Measurements from ENCODE around the gene MIOS.
"Not testable (repeated sequence)": the region's sequence is repeated elsewhere in the genome, so short reads cannot be mapped to it uniquely, and the experiment has no call there.

The MIOS gene

DNA sequence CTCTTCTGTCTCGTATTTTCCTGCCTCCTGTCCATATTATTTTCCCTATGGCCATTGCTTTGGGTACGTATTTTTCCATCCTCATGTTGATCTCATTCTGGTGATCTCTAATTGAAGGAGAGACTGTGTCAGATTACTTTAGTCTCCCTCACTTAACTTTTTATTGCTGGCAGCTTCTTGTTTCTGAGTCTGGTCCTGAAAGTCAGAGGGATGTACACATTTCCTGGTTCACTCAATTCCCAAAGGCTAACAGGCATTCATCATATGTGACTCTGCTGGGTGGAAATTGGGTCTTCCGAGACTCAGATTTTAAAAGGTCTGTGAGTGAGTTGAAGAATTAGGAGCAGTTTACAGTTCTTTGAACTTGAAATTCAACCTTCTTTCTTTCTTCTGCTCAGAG lies 84.8 kb downstream of the MIOS start:
- H2AFZ ChIP-seq (ENCODE audit: low read depth) = no peak overlapping the region
- H3K4me1 ChIP-seq (ENCODE audit: low read depth, poor library complexity, severe bottlenecking) = peaks cover 21% of the 10 kb centered on the region
- no peak overlapping the region for H3K27ac ChIP-seq
- 0 out of 2 replicates have a peak overlapping the region, but pooled peaks have one; percentile 10 for H3K4me2 ChIP-seq
- H3K79me2 ChIP-seq (ENCODE audit: insufficient read depth, low read depth) = no peaks in the 10 kb centered on the region
- no peaks in the 10 kb centered on the region for H3K36me3 ChIP-seq (ENCODE audit: insufficient read depth)
- H4K20me1 ChIP-seq (ENCODE audit: insufficient read depth) = no peaks in the 10 kb centered on the region
- no peaks in the 10 kb centered on the region for H3K27me3 ChIP-seq (ENCODE audit: insufficient read depth, low read depth)
- no peak overlapping the region for H3K9ac ChIP-seq
- H3K4me3 ChIP-seq (IDR thresholded peaks at IDR 0.05; ENCODE audit: insufficient read depth, low read depth, low read length) = no peak overlapping the region
- TF ChIP-seq, protein P1, sequence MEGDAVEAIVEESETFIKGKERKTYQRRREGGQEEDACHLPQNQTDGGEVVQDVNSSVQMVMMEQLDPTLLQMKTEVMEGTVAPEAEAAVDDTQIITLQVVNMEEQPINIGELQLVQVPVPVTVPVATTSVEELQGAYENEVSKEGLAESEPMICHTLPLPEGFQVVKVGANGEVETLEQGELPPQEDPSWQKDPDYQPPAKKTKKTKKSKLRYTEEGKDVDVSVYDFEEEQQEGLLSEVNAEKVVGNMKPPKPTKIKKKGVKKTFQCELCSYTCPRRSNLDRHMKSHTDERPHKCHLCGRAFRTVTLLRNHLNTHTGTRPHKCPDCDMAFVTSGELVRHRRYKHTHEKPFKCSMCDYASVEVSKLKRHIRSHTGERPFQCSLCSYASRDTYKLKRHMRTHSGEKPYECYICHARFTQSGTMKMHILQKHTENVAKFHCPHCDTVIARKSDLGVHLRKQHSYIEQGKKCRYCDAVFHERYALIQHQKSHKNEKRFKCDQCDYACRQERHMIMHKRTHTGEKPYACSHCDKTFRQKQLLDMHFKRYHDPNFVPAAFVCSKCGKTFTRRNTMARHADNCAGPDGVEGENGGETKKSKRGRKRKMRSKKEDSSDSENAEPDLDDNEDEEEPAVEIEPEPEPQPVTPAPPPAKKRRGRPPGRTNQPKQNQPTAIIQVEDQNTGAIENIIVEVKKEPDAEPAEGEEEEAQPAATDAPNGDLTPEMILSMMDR (conservative IDR thresholded peaks at IDR 0.05; ENCODE audit: low read depth, low read length) = no peak

DNA sequence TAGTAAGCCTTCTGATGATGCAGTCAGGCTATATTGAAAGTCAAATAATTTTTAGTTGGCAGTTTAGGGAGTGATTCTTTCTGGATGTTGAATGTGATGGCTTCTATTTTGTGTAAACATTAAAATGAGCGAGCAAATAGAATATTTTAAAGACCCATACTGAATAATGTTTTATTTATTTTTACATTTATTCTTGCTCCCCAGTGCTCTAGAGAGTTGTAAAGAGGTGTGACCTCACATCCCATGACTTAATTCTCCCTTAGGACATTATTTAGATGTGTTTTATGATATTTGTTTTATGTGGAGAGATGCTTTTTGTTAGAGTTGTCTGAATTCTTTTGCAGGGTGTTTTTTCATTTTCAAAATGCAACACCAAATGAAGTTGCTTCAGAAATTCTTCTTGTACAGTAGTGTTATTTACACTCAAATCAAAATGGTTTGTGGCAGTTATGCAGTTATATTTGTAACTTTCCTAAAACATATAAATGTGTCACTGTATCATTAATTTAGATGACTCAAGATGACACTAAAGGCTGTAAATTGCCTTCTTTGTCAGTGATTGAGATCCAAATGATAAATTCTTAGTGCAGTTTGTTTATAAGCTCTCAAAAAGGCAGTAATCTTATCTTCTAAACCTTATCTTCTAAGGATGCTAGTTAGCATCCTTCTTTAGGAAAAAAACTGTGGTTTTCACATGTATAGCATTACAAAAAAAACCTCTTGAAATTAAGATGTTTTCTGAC lies 86.3 kb downstream of the MIOS start:
- Histone ChIP-seq H3K4me3 (IDR thresholded peaks at IDR 0.05; ENCODE audit: insufficient read depth, low read depth, low read length) (no peak overlapping the region), H3K4me2 (no peak overlapping the region), H3K27ac (no peak overlapping the region), H3K27me3 (ENCODE audit: insufficient read depth, low read depth) (no peaks in the 10 kb centered on the region), H3K36me3 (ENCODE audit: insufficient read depth) (no peaks in the 10 kb centered on the region), H3K9ac (no peak overlapping the region), H4K20me1 (ENCODE audit: insufficient read depth) (no peaks in the 10 kb centered on the region), H3K4me1 (ENCODE audit: low read depth, poor library complexity, severe bottlenecking) (peaks cover 21% of the 10 kb centered on the region), H3K79me2 (ENCODE audit: insufficient read depth, low read depth) (no peaks in the 10 kb centered on the region), H2AFZ (ENCODE audit: low read depth) (no peak overlapping the region)
- TF ChIP-seq, protein P1 (conservative IDR thresholded peaks at IDR 0.05; ENCODE audit: low read depth, low read length) = no peak

DNA sequence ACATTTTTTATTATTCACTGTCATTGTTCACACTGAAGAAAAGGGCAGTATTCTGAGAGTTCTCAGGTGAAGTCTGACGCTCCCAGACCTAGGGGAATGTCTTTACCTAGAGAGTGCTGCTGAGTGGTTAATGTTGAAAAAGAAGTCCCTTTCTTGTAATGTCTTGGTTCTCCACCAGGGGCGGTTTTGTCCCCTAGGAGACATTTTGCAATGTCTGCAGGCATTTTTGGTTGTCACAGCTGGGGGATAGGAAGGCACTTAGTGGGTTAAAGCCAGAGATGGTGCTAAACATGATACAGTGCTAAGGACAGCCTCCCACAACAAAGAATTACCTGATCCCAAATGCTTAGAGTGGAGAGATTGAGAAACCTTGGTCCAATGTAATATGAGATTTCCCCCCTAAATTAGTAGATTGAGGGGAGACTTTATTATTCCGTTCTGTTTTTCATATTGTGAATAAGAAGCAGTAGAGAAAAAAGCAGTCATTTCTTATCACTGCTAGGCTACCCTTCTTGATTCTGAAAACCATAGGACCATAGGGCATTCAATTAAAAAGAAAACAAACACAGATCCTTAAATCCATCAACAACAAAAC lies 87.0 kb downstream of the MIOS start:
- peaks cover 21% of the 10 kb centered on the region for H3K4me1 ChIP-seq (ENCODE audit: low read depth, poor library complexity, severe bottlenecking)
- H3K9ac ChIP-seq = no peak overlapping the region
- H4K20me1 ChIP-seq (ENCODE audit: insufficient read depth) = no peaks in the 10 kb centered on the region
- TF ChIP-seq, protein P1 (conservative IDR thresholded peaks at IDR 0.05; ENCODE audit: low read depth, low read length) = peak; percentile 95
- no peak overlapping the region for H3K4me2 ChIP-seq
- H3K27me3 ChIP-seq (ENCODE audit: insufficient read depth, low read depth) = no peaks in the 10 kb centered on the region
- H3K27ac ChIP-seq = no peak overlapping the region
- H2AFZ ChIP-seq (ENCODE audit: low read depth) = no peak overlapping the region
- no peaks in the 10 kb centered on the region for H3K36me3 ChIP-seq (ENCODE audit: insufficient read depth)
- H3K79me2 ChIP-seq (ENCODE audit: insufficient read depth, low read depth) = no peaks in the 10 kb centered on the region
- H3K4me3 ChIP-seq (IDR thresholded peaks at IDR 0.05; ENCODE audit: insufficient read depth, low read depth, low read length) = no peak overlapping the region

DNA sequence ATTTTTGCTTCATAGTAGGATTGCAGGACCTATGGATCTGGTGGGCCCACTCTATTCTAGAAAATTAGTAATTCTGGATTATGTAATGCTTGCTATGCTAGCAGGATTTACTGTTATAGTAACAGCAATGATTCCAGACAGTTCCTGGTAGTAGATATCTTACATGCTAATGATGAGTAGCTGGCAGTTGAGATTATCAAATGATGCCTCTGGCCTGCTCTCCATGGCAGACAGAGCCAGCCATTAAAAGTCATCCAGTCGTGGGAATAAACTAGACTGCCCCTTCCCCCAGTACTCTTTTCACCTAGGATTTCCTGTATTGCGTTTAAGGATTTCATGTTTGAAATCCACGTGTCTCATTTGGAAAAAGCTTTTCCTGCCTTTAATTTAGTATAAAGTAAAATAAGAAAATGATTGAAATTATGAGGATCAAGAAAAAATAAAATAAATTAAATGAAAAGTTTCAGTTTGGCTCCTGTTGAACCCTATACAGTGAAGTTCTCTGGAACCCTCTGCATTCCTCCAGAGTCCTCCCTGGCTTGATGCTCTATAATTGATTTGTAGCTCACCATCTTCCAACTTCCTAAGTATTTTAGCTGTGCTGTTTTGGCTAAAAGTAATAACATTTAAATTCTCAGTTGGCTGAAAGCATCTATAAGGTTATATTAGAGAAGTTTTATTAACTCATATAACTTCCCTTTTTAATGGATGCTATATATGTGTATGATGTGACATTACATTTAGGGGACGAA lies 88.5 kb downstream of the MIOS start:
- H3K27me3 ChIP-seq (ENCODE audit: insufficient read depth, low read depth) = no peaks in the 10 kb centered on the region
- H3K4me1 ChIP-seq (ENCODE audit: low read depth, poor library complexity, severe bottlenecking) = peaks cover 18% of the 10 kb centered on the region
- H3K4me2 ChIP-seq = no peak overlapping the region
- no peak overlapping the region for H3K9ac ChIP-seq
- TF ChIP-seq, protein P1 (conservative IDR thresholded peaks at IDR 0.05; ENCODE audit: low read depth, low read length) = no peak
- no peaks in the 10 kb centered on the region for H4K20me1 ChIP-seq (ENCODE audit: insufficient read depth)
- H3K79me2 ChIP-seq (ENCODE audit: insufficient read depth, low read depth) = peaks cover 8% of the 10 kb centered on the region; the same call in 1 of the 2 replicates
- H3K36me3 ChIP-seq (ENCODE audit: insufficient read depth) = no peaks in the 10 kb centered on the region
- H3K27ac ChIP-seq = no peak overlapping the region
- H3K4me3 ChIP-seq (IDR thresholded peaks at IDR 0.05; ENCODE audit: insufficient read depth, low read depth, low read length) = no peak overlapping the region
- no peak overlapping the region for H2AFZ ChIP-seq (ENCODE audit: low read depth)

DNA sequence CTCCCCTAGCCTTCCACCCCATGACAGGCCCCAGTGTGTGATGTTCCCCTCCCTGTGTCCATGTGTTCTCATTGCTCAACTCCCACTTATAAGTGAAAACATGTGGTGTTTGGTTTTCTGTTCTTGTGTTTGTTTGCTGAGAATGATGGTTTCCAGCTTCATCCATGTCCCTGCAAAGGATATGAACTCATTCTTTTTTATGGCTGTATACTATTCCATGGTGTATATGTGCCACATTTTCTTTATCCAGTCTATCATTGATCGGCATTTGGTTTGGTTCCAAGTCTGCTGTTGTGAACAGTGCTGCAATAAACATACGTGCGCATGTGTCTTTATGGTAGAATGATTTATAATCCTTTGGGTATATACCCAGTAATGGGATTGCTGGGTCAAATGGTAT lies 89.8 kb downstream of the MIOS start:
- not testable (repeated sequence) for H3K27ac ChIP-seq; H3K4me1 ChIP-seq (ENCODE audit: low read depth, poor library complexity, severe bottlenecking); H3K4me2 ChIP-seq; H3K27me3 ChIP-seq (ENCODE audit: insufficient read depth, low read depth); H4K20me1 ChIP-seq (ENCODE audit: insufficient read depth); H3K4me3 ChIP-seq (IDR thresholded peaks at IDR 0.05; ENCODE audit: insufficient read depth, low read depth, low read length); H3K79me2 ChIP-seq (ENCODE audit: insufficient read depth, low read depth); H3K9ac ChIP-seq; H2AFZ ChIP-seq (ENCODE audit: low read depth); H3K36me3 ChIP-seq (ENCODE audit: insufficient read depth)
